GM20431 (cell line): ENCODE data around the gene MT1G.

Experiments used
- in situ Hi-C: fragments of 300-500 bp; cut with MseI, MboI; formaldehyde crosslinking; loops from one replicate; pipeline ENCODE4 v1.15.0; 2020; ENCODE audit warnings: low sequenced_read_pairs; ENCODE audit not compliant: unreplicated experiment

The MT1G gene

DNA sequence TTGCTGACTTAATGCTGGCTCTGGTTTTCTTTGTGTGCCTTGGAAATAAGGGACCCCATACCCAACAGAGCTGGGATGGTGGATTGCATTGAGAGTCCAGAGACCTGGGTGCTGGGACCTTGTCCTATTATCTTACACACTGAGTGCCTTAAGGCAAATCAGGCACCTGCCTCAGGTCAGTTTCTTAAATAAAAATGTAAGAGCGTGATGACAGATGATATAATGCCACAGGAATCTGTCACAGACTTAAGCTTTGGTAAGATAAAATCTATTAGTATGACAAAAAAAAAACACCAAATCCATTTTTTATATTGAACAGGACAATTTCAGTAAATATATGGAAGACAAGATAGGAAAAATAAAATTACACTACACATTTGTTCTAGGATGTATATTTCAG, 27.8 kb downstream of the MT1G start:
- in situ Hi-C loops: no loop called here

DNA sequence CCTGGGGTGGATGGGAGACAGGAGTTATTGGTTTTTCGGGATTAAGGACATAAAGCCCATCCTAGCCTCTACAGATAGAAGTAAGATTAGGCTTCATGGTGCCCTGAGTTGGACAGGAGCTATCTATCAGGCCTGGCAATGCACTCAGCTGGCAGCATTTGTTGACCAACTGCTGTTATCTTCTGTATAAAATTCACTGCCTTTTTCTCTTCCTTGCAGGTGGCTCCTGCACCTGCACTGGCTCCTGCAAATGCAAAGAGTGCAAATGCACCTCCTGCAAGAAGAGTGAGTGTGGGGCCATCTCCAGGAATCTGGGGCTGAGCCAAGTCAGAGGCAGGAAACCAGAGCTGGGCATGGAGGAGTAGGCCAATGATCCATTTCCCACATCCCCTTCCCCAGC, 28.8 kb downstream of the MT1G start:
- in situ Hi-C loops: no loop called here

DNA sequence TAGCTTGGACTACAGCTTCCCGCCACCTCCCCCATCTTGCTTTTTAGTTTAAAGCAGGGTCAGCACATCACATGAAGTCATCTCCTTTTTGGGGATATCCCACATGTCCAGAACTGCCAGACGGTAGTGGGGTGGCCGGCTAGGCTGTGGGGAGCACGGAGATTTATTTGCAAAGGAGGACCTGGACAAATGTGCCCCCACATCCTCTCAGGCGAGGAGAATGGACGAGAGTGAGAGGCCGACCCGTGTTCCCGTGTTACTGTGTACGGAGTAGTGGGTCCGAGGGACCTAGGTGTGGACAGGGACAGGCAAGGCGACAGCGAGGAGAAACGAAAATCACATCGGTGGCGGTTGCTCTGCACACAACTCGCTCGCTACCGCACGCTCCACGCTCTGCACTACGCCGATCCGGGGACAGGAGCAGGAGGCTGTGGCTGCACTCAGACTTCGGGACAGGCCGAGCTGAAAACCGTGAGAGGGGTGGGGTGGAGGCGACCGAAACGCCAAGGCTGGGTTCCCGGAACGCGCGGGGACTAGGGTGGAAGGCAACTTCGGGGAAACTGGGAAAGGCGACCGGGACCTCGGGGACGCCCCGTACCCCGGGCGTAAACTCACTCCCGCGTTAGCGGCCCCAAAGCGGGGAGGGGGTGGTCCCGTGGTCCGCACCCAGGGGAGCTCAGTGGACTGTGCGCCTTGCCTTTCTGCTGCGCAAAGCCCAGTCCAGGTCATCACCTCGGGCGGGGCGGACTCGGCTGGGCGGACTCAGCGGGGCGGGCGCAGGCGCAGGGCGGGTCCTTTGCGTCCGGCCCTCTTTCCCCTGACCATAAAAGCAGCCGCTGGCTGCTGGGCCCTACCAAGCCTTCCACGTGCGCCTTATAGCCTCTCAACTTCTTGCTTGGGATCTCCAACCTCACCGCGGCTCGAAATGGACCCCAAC, 29.8 kb downstream of the MT1G start, which contains the start of gene MT1A:
MT1A (plus strand) TSS at position 853 of the 937 bp plus-strand sequence; CDS start at position 926, 73 bp downstream.
- in situ Hi-C loops: no loop called here

DNA sequence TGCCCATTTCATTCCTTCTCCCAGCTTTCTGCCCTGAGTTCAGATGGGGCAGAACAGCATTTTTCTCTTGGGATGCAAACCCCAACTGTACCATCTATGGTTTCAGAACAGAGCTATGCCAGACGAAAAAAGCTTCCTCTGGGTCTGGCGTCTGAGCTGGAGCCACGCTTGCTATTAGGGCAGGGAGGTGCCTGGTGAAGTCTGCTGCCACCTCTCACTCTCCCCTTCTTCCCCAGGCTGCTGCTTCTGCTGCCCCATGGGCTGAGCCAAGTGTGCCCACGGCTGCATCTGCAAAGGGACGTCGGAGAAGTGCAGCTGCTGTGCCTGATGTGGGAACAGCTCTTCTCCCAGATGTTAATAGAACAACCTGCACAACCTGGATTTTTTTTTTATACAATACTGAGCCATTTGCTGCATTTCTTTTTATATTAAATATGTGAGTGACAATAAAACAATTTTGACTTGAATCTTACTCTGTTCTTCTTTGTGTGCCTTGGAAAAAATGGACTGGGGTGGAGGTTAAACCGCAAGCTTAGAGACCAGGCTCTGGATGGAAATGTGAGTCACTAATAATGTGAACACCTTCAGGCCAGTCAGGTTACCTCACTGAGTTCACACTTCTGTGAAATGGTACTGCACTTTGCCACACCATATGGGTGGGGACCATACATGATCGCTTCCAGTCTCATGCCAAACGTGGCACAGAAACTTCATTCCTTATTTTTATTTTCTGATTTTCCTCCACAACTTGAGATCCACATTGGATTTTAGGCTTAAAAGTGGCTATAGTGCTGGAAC, 31.1 kb downstream of the MT1G start:
- in situ Hi-C loops: no loop called here

DNA sequence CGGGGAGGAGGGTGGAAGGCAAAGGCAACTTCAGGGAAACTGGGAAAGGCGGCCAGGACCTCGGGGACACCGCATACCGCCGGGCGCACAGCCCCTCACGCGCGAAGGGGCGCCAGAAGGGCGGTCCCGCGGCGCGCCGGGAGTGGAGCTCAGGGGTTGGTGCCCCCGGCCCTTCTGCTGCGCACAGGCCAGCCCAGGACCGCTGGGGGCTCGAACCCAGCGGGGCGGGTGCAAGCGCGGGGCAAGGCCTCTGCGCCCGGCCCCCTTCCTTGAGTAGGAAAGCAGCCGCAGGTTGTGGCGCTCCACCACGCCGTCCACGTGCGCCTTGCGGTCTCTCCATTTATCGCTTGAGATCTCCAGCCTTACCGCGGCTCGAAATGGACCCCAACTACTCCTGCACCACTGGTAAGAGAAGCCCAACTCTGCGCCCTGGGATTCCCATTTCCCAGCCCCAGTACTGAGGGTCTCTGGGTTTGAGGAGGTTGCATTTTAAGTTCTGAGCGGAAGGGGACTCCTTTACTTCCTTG, 32.4 kb downstream of the MT1G start:
- in situ Hi-C loops: no loop called here

DNA sequence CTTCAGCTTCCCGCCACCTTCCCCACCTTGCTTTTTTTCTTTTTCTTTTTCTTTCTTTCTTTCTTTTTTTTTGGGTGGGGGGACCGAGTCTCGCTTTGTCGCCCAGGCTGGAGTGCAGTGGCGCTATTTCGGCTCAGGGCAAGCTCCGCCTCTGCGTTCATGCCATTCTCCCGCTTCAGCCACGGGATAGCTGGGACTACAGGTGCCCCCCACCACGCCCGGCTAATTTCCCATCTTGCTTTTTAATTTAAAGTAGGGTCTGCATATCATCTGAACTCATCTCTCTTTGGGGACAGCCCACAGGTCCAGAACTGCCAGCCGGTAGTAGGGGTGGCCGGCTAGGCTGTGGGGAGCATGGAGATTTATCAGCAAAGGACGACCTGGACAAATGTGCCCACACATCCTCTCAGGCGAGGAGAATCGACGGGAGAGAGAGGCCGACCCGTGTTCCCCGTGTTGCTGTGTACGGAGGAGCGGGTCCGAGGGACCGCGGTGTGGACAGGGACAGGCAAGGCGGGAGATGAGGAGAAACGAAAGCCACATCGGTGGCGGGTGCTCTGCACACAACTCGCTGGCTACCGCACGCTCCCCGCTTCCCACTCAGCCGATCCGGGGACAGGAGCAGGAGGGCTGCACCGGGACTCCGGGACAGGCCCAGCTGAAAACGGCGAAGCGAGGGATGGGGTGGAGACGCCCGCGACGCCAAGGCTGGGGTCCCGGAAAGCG, 33.0 kb downstream of the MT1G start:
- in situ Hi-C loops: no loop called here

DNA sequence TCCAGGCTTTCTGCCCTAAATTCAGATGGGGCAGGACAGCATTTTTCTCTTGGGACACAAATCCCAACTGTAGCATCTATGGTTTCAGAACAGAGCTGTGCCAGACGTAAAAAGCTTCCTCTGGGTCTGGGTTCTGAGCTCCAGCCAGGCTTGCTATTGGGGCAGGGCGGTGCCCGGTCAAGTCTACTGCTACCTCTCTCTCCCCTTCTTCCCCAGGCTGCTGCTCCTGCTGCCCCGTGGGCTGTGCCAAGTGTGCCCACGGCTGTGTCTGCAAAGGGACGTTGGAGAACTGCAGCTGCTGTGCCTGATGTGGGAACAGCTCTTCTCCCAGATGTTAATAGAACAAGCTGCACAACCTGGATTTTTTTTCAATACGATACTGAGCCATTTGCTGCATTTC, 34.3 kb downstream of the MT1G start:
- in situ Hi-C loops: no loop called here

DNA sequence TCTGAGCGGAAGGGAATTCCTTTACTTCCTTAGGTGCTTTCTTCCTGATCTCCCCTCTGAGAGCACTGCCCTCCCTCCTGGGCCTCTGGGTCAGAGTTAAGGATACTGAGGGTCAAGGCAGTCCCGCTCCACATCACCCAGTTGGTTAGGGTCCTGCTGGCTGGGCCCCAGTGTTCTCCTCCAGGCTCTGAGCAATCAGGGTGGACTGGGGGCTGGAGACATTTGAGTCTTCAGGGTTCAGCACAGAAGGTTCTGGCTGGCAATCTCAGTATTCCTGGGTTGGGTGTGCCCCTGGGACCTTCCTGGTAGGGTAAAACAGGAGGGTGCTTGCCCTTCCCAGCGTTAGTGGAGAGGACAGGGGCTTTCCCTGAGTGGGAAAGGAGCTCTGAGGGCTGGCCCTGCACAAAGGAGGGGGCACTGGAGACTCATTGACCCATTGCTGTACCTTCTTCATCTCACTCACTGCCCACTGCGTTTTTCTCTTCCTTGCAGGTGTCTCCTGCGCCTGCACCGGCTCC, 35.0 kb downstream of the MT1G start:
- in situ Hi-C loops: no loop called here

DNA sequence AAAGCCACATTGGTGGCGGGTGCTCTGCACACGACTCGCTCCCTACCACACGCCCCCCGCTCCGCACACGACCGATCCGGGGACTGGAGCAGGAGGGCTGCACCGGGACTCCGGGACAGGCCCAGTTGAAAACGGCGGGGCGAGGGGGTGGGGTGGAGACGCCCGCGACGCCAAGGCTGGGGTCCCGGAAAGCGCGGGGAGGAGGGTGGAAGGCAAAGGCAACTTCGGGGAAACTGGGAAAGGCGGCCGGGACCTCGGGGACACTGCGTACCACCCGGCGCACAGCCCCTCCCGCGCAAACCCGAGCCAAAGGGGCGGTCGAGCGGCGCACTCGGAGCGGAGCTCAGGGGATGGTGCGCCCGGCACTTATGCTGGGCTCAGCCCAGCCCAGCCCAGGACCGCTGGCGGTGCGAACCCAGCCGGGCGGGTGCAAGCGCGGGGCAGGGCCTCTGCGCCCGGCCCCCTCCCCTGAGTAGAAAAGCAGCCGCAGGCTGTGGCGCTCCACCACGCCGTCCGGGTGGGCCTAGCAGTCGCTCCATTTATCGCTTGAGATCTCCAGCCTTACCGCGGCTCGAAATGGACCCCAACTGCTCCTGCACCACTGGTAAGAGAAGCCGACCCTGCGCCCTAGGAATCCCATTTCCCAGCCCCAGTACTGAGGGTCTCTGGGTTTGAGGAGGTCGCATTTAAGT, 35.6 kb downstream of the MT1G start, which contains the start of gene MT1M:
MT1M (plus strand) TSS at position 504 of the 692 bp plus-strand sequence; CDS start at position 577, 73 bp downstream.
- in situ Hi-C loops: no loop called here

DNA sequence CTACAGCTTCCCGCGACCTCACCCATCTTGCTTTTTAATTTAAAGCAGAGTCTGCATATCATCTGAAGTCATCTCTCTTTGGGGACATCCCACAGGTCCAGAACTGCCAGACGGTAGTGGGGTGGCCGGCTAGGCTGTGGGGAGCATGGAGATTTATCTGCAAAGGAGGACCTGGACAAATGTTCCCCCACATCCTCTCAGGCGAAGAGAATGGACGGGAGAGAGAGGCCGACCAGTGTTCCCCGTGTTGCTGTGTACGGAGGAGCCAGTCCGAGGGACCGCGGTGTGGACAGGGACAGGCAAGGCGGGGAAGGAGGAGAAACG, 36.1 kb downstream of the MT1G start:
- in situ Hi-C loops: no loop called here

DNA sequence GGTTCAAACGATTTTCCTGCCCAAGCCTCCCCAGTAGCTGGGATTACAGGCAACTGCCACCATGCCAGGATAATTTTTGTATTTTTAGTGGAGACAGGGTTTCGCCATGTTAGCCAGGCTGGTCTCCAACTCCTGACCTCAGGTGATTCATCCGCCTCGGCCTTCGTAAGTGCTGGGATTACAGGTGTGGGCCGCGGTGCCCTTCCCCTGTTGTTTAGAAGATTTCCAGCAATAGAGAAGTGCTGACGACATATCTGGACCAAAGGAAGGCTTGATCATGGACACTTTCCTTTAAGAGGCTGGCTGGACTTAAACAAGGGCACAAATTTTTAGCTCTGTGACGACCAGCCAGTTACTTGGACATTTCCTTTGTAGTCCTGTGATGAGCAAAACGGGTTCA, 36.7 kb downstream of the MT1G start:
- in situ Hi-C loops: no loop called here

DNA sequence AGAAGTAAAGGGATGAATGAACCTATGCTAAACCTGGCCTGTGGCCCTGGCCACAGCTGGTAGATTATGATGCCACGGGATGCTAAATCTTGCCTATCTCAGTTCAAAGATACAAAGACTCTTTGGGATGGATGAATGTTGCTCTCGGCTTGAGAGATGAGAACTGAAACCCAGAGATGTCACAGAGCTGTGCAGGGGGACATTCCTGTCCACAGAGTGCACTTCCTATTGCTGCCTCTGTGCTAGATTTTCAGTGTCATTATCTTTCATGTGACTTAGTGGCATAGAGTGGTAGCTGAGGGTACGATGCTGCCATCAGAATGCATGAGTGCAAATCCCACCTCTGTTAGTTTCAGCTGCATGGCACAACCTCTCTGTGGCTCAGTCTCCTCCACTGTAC, 37.7 kb downstream of the MT1G start:
- in situ Hi-C loops: no loop called here

DNA sequence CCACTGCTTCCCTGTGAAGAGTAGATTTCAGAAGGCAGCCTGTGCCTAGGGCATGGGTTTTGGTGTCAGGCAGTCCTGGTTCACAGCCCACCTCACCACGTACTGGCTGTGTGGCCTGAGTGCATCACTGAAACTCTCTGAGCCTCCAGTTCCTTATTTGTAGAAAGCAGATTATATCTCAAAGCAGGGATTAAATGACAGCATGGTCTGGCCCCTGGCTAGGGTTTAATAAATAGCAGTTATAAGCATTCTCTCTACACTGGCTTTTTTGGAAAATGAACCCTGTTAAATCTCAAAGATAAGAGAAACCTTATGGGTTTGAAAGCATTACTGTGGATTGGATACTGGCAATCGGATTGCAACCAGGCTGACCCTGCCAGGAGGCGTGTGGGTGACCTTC, 38.3 kb downstream of the MT1G start:
- in situ Hi-C loops: no loop called here

DNA sequence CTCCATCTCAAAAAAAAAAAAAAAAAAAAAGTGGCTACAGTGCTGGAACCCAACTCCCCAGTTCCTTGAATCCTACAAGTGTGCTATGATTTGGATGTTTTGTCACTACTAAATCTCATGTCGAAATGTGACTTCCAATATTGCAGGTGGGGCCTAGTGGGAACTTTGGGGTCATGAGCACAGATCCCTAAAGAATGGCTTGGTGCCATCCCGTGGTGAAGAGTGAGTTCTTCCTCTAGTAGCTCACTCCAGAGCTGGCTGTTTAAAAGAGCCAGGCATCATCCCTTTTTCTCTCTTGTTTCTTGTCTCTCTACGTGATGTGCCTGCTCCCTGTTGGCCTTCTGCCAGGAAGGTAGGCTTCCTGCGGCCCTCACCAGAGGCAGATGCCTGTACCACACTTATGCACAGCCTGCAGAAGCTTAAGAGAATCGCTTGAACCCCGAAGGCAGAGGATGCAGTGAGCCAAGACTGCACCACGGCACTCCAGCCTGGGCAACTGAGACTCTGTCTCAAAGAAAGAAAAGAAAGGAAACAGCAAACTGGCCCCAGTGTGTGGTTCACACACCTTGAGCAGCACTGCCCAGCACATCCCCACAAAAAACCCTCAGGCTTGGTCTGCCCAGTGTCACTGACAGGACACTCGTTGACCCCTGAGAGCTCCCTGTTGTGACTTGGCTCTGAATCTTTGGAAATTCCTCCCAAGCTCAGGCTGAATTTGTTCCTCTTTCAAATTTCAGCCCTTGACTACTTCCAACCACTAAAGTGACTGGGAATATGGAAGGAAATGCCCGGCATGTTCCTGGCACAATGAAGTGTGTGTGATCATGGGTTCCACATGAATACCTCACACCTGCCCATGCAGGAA, 39.1 kb downstream of the MT1G start:
- in situ Hi-C loops: no loop called here

DNA sequence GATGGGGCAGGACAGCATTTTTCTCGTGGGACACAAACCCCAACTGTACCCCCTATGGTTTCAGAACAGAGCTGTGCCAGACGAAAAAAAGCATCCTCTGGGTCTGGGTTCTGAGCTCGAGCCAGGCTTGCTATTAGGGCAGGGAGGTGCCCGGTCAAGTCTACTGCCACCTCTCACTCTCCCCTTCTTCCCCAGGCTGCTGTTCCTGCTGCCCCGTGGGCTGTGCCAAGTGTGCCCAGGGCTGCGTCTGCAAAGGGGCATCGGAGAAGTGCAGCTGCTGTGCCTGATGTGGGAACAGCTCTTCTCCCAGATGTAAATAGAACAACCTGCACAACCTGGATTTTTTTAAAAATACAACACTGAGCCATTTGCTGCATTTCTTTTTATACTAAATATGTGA, 41.2 kb downstream of the MT1G start:
- in situ Hi-C loops: no loop called here

DNA sequence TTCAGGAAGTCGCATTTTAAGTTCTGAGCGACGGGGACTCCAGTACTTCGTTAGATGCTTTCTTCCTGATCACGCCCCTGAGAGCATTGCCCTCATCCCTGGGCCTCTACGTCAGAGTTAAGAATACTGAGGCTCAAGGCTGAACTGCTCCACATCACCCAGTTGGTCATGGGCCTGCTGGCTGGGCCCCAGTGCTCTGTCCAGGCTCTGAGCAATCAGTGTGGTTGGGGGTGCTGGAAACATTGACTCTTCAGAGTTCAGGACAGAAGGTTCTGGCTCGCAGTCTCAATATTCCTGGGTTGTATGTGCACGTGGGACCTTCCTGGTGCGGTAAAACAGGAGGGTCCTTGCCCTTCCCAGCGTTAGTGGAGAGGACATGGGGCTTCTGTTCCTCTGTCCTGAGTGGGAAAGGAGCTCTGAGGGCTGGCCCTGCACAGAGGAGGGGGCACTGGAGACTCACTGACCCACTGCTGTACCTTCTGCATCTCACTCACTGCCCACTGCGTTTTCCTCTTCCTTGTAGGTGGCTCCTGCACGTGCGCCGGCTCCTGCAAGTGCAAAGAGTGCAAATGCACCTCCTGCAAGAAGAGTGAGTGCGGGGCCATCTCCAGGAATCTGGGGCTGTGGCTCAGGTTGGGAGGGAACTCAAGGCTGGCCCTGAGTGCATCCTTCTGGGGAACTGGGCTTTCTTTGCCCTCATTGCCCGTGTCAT, 41.8 kb downstream of the MT1G start:
- in situ Hi-C loops: no loop called here

DNA sequence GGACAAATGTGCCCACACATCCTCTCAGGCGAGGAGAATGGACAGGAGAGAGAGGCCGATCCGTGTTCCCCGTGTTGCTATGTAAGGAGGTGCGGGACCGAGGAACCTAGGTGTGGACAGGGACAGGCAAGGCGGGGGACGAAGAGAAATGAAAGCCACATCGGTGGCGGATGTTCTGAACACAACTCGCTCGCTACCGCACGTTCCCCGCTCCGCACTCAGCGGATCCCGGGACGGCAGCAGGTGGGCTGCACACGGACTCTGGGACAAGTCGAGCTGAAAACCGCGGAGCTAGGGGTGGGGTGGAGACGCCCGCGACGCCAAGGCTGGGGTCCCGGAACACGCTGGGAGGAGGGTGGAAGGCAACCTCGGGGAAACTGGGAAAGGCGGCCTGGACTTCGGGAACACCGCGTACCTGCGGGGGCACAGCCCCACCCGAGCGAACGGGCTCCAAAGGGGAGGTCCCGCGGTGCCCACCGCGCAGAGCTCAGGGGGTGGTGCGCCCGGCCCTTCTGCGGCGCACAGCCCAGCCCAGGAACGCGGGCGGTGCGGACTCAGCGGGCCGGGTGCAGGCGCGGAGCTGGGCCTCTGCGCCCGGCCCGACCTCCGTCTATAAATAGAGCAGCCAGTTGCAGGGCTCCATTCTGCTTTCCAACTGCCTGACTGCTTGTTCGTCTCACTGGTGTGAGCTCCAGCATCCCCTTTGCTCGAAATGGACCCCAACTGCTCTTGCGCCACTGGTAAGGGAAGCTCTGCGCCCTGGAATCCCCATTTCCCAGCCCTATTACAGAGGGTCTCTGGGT, 42.5 kb downstream of the MT1G start, which contains the start of gene MT1E:
MT1E (plus strand) TSS at position 642 of the 803 bp plus-strand sequence; CDS start at position 713, 71 bp downstream.
- in situ Hi-C loops: no loop called here
